H9 (cell line): ENCODE results near the gene RPEL1. TPM values are rescaled to one million over a fixed set of nuclear protein-coding genes. Genes with fewer than 3 reads are reported as not detected.

Source experiments
- DNase-seq: peaks from one replicate; pipeline ENCODE4 v3.0.0-alpha.2; 2017
- H2AFZ ChIP-seq: one replicate; pipeline ENCODE4 v1.6.1; 2013; ENCODE audit warnings: mild to moderate bottlenecking, low read length, control low read depth, moderate library complexity
- H2AK5ac ChIP-seq: 2 replicates; pipeline ENCODE4 v1.6.1; 2013; ENCODE audit warnings: low read length, control low read depth, mixed read lengths; ENCODE audit not compliant: insufficient read length
- H2BK120ac ChIP-seq: one replicate; pipeline ENCODE4 v1.6.1; 2013; ENCODE audit warnings: low read depth, mild to moderate bottlenecking, low read length, control low read depth, inconsistent platforms; ENCODE audit not compliant: poor library complexity, severe bottlenecking
- H2BK12ac ChIP-seq: 2 replicates; pipeline ENCODE4 v1.6.1; 2013; ENCODE audit warnings: low read length, control low read depth, mixed read lengths, low read depth; ENCODE audit not compliant: insufficient read length
- H2BK15ac ChIP-seq: 2 replicates; pipeline ENCODE4 v1.6.1; 2013; ENCODE audit warnings: low read depth, low read length, control low read depth
- H2BK20ac ChIP-seq: one replicate; pipeline ENCODE4 v1.6.1; 2013; ENCODE audit warnings: low read depth, mild to moderate bottlenecking, low read length, control low read depth, inconsistent platforms; ENCODE audit not compliant: poor library complexity, severe bottlenecking
- H2BK5ac ChIP-seq: 2 replicates; pipeline ENCODE4 v1.6.1; 2013; ENCODE audit warnings: low read length, control low read depth, mixed read lengths; ENCODE audit not compliant: insufficient read length
- H3K14ac ChIP-seq: 2 replicates; pipeline ENCODE4 v1.6.1; 2013; ENCODE audit warnings: low read length, control low read depth; ENCODE audit not compliant: insufficient read depth
- H3K18ac ChIP-seq: 2 replicates; pipeline ENCODE4 v1.6.1; 2013; ENCODE audit warnings: low read depth, mild to moderate bottlenecking, mixed read lengths, low read length, control low read depth; ENCODE audit not compliant: insufficient read length
- H3K23ac ChIP-seq: 2 replicates; pipeline ENCODE4 v1.6.1; 2013; ENCODE audit warnings: low read length, control low read depth, mixed read lengths, low read depth; ENCODE audit not compliant: insufficient read length
- H3K23me2 ChIP-seq: 2 replicates; pipeline ENCODE4 v1.6.1; 2013; ENCODE audit warnings: low read depth, mild to moderate bottlenecking, mixed read lengths, low read length, control low read depth; ENCODE audit not compliant: insufficient read length, poor library complexity, severe bottlenecking
- H3K27ac ChIP-seq: 2 replicates; pipeline ENCODE4 v1.5.1; 2013; ENCODE audit warnings: low read length, control low read depth, mixed read lengths, low read depth; ENCODE audit not compliant: insufficient read length
- H3K27me3 ChIP-seq: 2 replicates; pipeline ENCODE4 v1.6.1; 2013; ENCODE audit warnings: low read length, control low read depth, inconsistent platforms; ENCODE audit not compliant: insufficient read depth
- H3K4ac ChIP-seq: 2 replicates; pipeline ENCODE4 v1.6.1; 2013; ENCODE audit warnings: low read depth, mild to moderate bottlenecking, control low read depth, inconsistent platforms, low read length, moderate library complexity
- H3K4me1 ChIP-seq: 2 replicates; pipeline ENCODE4 v1.6.1; 2013; ENCODE audit warnings: low read length, control low read depth, inconsistent platforms; ENCODE audit not compliant: insufficient read depth
- H3K4me2 ChIP-seq: 2 replicates; pipeline ENCODE4 v1.6.1; 2013; ENCODE audit warnings: low read length, control low read depth, mixed read lengths; ENCODE audit not compliant: insufficient read length, insufficient read depth
- H3K56ac ChIP-seq: 2 replicates; pipeline ENCODE4 v1.6.1; 2013; ENCODE audit warnings: low read depth, mild to moderate bottlenecking, mixed read lengths, low read length, control low read depth; ENCODE audit not compliant: insufficient read length
- H3K79me1 ChIP-seq: 2 replicates; pipeline ENCODE4 v1.6.1; 2013; ENCODE audit warnings: low read depth, mild to moderate bottlenecking, moderate library complexity, low read length, control low read depth, inconsistent platforms; ENCODE audit not compliant: insufficient read depth, poor library complexity, severe bottlenecking
- H3K79me2 ChIP-seq: 2 replicates; pipeline ENCODE4 v1.6.1; 2013; ENCODE audit warnings: low read length, control low read depth, inconsistent platforms; ENCODE audit not compliant: insufficient read depth
- H3K9ac ChIP-seq: 2 replicates; pipeline ENCODE4 v1.6.1; 2013; ENCODE audit warnings: low read length, control low read depth, mixed read lengths; ENCODE audit not compliant: insufficient read length; ENCODE audit errors: extremely low read depth
- H3K9me3 ChIP-seq: one replicate; pipeline ENCODE4 v1.6.1; 2013; ENCODE audit warnings: low read depth, low read length, inconsistent platforms; ENCODE audit not compliant: control insufficient read depth
- H3T11ph ChIP-seq: one replicate; pipeline ENCODE4 v1.6.1; 2013; ENCODE audit warnings: mild to moderate bottlenecking, low read length, control low read depth, inconsistent platforms
- H4K20me1 ChIP-seq: one replicate; pipeline ENCODE4 v1.6.1; 2013; ENCODE audit not compliant: control insufficient read depth, insufficient read length, insufficient read depth
- H4K5ac ChIP-seq: 2 replicates; pipeline ENCODE4 v1.6.1; 2013; ENCODE audit warnings: low read depth, mild to moderate bottlenecking, mixed read lengths, low read length, control low read depth; ENCODE audit not compliant: insufficient read length
- H4K8ac ChIP-seq: replicated peaks from 2 replicates; pipeline ENCODE4 v1.6.1; 2013; ENCODE audit warnings: low read length, control low read depth, mixed read lengths, low read depth; ENCODE audit not compliant: insufficient read length
- H4K91ac ChIP-seq: 2 replicates; pipeline ENCODE4 v1.6.1; 2013; ENCODE audit warnings: low read depth, mild to moderate bottlenecking, moderate library complexity, mixed read lengths, low read length, control low read depth; ENCODE audit not compliant: insufficient read length
- H3K27ac Mint-ChIP-seq, 3 experiments: 2 replicates in 2 of 3; 3 replicates in 1 of 3; pipeline ENCODE4 v1.8.0; 2020 to 2021; ENCODE audit warnings: mixed read lengths in 3 of 3, mild to moderate bottlenecking in 1 of 3, moderate library complexity in 1 of 3
- H3K27me3 Mint-ChIP-seq: 2 replicates; pipeline ENCODE4 v1.8.0; 2021; ENCODE audit warnings: low read depth, mild to moderate bottlenecking, moderate library complexity, mixed read lengths
- H3K36me3 Mint-ChIP-seq, 3 experiments: 2 replicates in 2 of 3; 3 replicates in 1 of 3; pipeline ENCODE4 v1.8.0; 2020 to 2021; ENCODE audit warnings: low read depth in 3 of 3, mixed read lengths in 3 of 3; ENCODE audit not compliant: insufficient read depth in 1 of 3
- H3K4me1 Mint-ChIP-seq, 2 experiments: 2 replicates each; pipeline ENCODE4 v1.8.0; 2020; ENCODE audit warnings: mixed read lengths in 2 of 2
- H3K4me3 Mint-ChIP-seq, 2 experiments: 2 replicates in 1 of 2; 3 replicates in 1 of 2; pipeline ENCODE4 v1.8.0; 2020 to 2021; ENCODE audit warnings: mild to moderate bottlenecking in 2 of 2, mixed read lengths in 2 of 2, moderate library complexity in 1 of 2
- H3K9me3 Mint-ChIP-seq, 2 experiments: 2 replicates in 1 of 2; 3 replicates in 1 of 2; pipeline ENCODE4 v1.8.0; 2020; ENCODE audit warnings: mild to moderate bottlenecking in 2 of 2, mixed read lengths in 2 of 2, moderate library complexity in 1 of 2
- CTCF ChIP-seq: fragments of 200-600 bp; sonication (generic); conservative IDR thresholded peaks from 3 replicates; pipeline ENCODE4 v1.8.0; 2021; ENCODE audit warnings: antibody characterized with exemption, mild to moderate bottlenecking
- WGBS: extraction: QIAGEN DNeasy Blood & Tissue Kit; methylation state at CpG from one replicate; pipeline ENCODE4 v1.1.7; 2013; ENCODE audit warnings: missing lambda C conversion rate, low lambda C conversion rate, mixed read lengths; ENCODE audit not compliant: insufficient read length; ENCODE audit errors: extremely low coverage; 5-methylcytosine and 5-hydroxymethylcytosine counted together
- total RNA-seq: library from RNA; stranded (reverse); gene quantifications from 2 replicates; pipeline ENCODE4 v1.2.1, GENCODE V29; 2021

RPEL1 gene
- total RNA-seq, 1 experiment from 2014 or later, result 0.13 TPM

DNA sequence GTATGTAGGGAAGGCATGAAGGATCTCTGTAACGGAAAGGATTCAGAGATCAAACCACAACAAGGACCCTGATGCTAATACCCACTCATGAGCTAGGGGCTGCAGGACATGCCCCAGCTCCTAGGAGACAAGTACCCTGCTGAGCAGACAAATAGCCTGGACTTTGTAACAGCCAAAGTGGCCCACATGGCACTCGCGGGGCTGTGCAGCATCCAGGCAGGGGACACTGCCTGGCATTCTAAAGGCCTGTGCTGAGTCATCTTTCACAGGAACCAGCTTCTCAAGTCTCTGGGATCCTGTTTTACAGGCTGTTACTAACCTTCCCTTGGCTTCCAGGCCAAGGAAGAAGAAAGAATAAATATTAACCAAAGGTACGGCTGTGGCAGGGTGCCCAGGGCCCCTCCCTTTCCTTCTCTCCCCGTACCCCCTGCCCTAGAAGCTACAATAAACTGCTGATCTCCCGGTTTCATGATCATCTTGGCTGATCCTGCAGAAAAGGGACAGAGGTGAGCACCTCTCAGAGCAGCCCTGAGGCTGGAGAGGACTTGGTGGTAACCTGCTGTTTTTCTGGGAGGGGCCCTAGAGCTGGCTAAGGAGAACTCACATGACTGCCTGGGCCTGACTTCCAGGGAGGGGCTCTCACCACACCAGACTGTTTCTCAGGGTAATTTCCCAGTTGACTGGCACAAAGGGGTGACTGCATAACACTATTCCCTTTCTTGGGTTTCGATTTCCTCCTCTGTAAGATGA is 4.2 kb upstream of the RPEL1 start:
- H3K79me1 ChIP-seq, result no peaks in the 10 kb centered on the region
- no peaks in the 10 kb centered on the region for H4K20me1 ChIP-seq
- H3K4me3 Mint-ChIP-seq, result no peak overlapping the region
- no peak overlapping the region for H4K91ac ChIP-seq
- no peak overlapping the region for H4K5ac ChIP-seq
- no peak for TF ChIP-seq CTCF
- H2BK15ac ChIP-seq, result no peak overlapping the region
- H2BK120ac ChIP-seq, result no peak overlapping the region
- H2AFZ ChIP-seq, result no peak overlapping the region
- peaks cover 15 to 22% of the 10 kb centered on the region in 2 experiments for H3K4me1 Mint-ChIP-seq
- H2BK12ac ChIP-seq, result no peak overlapping the region
- H2AK5ac ChIP-seq, result no peak overlapping the region
- no CpG with 5 or more reads among the region's 7 CpGs for WGBS
- peak overlapping the region; percentile 20 to 92 (median 21); a peak in 4 of 7 replicates for H3K27ac Mint-ChIP-seq
- no peak overlapping the region for H4K8ac ChIP-seq
- H2BK20ac ChIP-seq, result no peak overlapping the region
- H3K56ac ChIP-seq, result no peak overlapping the region
- no peak overlapping the region for H3K27ac ChIP-seq
- no peak overlapping the region for H3K4ac ChIP-seq
- H3K18ac ChIP-seq, result no peak overlapping the region
- no peaks in the 10 kb centered on the region; a peak in 1 of 5 replicates for H3K9me3 Mint-ChIP-seq
- no peaks in the 10 kb centered on the region for H3K23me2 ChIP-seq
- no peak overlapping the region for H3K4me2 ChIP-seq
- no peak overlapping the region for H3K14ac ChIP-seq
- DNase-seq, result peak; percentile 55
- no peak overlapping the region for H3K23ac ChIP-seq
- no peaks in the 10 kb centered on the region for H3K27me3 ChIP-seq
- no peak overlapping the region for H2BK5ac ChIP-seq
- H3K9ac ChIP-seq, result no peak overlapping the region
- no peaks in the 10 kb centered on the region for H3K9me3 ChIP-seq
- no peaks in the 10 kb centered on the region for H3K36me3 Mint-ChIP-seq
- H3K79me2 ChIP-seq, result no peaks in the 10 kb centered on the region
- H3K27me3 Mint-ChIP-seq, result no peaks in the 10 kb centered on the region; the same call in 1 of the 2 replicates
- H3K4me1 ChIP-seq, result 0 out of 2 replicates have a peak, but pooled peaks cover 3% of the 10 kb centered on the region
- H3T11ph ChIP-seq, result no peak overlapping the region
